SK-N-SH treated with all-trans-retinoic acid at 6 μM for 48 hours (cell line): ENCODE measurements around the gene FAM20B.

Source experiments
- ARNTL ChIP-seq: fragments of 450-650 bp; formaldehyde crosslinking; IDR thresholded peaks from 2 replicates; pipeline ENCODE4 v1.5.0; 2020; ENCODE audit warnings: low read depth, mild to moderate bottlenecking, moderate library complexity, borderline replicate concordance
- BACH2 ChIP-seq: fragments of 250-450 bp; sonication (Bioruptor Pico); IDR thresholded peaks from 2 replicates; pipeline ENCODE4 v1.9.0; 2021; ENCODE audit warnings: mild to moderate bottlenecking, borderline replicate concordance
- CSDC2 ChIP-seq: fragments of 250-450 bp; sonication (Bioruptor Pico); IDR thresholded peaks from 2 replicates; pipeline ENCODE4 v1.5.0; 2020; ENCODE audit warnings: mild to moderate bottlenecking, moderate library complexity
- GLIS3 ChIP-seq: fragments of 250-450 bp; sonication (Bioruptor Pico); IDR thresholded peaks from 2 replicates; pipeline ENCODE4 v1.5.0; 2020; ENCODE audit warnings: mild to moderate bottlenecking, moderate library complexity
- PPARA ChIP-seq: fragments of 250-450 bp; sonication (Bioruptor Pico); IDR thresholded peaks from 2 replicates; pipeline ENCODE4 v1.5.0; 2020; ENCODE audit warnings: mild to moderate bottlenecking, borderline replicate concordance
- RARB ChIP-seq: fragments of 250-450 bp; sonication (Bioruptor Pico); IDR thresholded peaks from 2 replicates; pipeline ENCODE4 v1.8.0; 2021; ENCODE audit warnings: mild to moderate bottlenecking, moderate library complexity
- ZFP3 ChIP-seq: fragments of 250-450 bp; sonication (Bioruptor Pico); IDR thresholded peaks from 2 replicates; pipeline ENCODE4 v1.5.0; 2020; ENCODE audit warnings: mild to moderate bottlenecking, moderate library complexity
- ZNF70 ChIP-seq: fragments of 450-650 bp; formaldehyde crosslinking; IDR thresholded peaks from 2 replicates; pipeline ENCODE4 v1.5.0; 2020; ENCODE audit warnings: mild to moderate bottlenecking, moderate library complexity
- TF ChIP-seq, protein P1 (sequence below): fragments of 250-450 bp; sonication (Bioruptor Pico); IDR thresholded peaks from 2 replicates; pipeline ENCODE4 v1.8.0; 2020; ENCODE audit warnings: mild to moderate bottlenecking, moderate library complexity, borderline replicate concordance
- TF ChIP-seq, protein P2 (sequence below): fragments of 250-450 bp; sonication (Bioruptor Pico); IDR thresholded peaks from 2 replicates; pipeline ENCODE4 v1.5.1; 2020; ENCODE audit warnings: low read depth, mild to moderate bottlenecking, moderate library complexity

DNA sequence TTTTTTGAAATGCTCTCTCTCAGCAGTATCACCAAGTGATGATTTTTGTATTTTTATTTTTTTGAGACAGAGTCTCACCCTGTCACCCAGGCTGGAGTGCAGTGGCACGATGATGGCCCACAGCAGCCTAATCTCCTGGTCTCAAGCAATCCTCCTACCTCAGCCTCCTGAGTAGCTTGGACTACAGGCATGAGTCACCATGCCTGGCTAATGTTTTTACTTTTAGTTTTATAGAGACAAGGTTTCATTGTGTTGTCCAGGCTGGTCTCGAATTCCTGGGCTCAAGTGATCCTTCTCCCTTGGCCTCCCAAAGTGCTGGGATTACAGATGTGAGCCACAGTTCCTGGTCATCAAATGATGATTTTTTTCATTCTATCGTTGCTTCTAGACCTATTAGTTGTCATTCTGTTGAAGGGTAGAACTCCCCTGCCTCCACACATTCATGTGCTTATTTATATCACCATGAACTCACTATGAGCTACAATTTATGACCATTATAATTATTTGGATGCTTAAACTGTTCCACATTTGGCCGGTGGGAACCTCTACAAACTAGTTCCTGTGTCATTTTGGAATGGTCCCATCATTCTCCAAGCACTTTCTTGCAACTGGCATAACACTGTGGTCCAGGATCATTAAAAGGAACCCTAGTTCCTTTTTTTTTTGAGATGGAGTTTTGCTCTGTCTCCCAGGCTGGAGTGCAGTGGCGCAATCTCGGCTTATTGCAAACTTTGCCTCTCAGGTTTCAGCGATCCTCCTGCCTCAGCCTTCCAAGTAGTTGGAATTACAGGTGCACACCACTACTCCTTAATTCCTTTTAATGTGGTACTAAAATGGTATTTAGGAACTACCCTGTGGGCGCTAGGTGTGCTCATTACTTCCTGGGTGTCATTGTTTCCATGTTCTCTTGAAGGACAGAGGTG, 35.9 kb downstream of the FAM20B start:
- TF ChIP-seq, protein P1, sequence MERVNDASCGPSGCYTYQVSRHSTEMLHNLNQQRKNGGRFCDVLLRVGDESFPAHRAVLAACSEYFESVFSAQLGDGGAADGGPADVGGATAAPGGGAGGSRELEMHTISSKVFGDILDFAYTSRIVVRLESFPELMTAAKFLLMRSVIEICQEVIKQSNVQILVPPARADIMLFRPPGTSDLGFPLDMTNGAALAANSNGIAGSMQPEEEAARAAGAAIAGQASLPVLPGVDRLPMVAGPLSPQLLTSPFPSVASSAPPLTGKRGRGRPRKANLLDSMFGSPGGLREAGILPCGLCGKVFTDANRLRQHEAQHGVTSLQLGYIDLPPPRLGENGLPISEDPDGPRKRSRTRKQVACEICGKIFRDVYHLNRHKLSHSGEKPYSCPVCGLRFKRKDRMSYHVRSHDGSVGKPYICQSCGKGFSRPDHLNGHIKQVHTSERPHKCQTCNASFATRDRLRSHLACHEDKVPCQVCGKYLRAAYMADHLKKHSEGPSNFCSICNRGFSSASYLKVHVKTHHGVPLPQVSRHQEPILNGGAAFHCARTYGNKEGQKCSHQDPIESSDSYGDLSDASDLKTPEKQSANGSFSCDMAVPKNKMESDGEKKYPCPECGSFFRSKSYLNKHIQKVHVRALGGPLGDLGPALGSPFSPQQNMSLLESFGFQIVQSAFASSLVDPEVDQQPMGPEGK (CRISPR knock-in tag) = no peak
- TF ChIP-seq RARB (CRISPR knock-in tag) (no peak), BACH2 (CRISPR knock-in tag) (no peak), CSDC2 (CRISPR knock-in tag) (no peak), GLIS3 (CRISPR knock-in tag) (no peak), ZNF70 (CRISPR knock-in tag) (no peak), ZFP3 (no peak), PPARA (CRISPR knock-in tag) (no peak), ARNTL (CRISPR knock-in tag) (no peak)
- TF ChIP-seq, protein P2, sequence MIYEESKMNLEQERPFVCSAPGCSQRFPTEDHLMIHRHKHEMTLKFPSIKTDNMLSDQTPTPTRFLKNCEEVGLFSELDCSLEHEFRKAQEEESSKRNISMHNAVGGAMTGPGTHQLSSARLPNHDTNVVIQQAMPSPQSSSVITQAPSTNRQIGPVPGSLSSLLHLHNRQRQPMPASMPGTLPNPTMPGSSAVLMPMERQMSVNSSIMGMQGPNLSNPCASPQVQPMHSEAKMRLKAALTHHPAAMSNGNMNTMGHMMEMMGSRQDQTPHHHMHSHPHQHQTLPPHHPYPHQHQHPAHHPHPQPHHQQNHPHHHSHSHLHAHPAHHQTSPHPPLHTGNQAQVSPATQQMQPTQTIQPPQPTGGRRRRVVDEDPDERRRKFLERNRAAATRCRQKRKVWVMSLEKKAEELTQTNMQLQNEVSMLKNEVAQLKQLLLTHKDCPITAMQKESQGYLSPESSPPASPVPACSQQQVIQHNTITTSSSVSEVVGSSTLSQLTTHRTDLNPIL (CRISPR knock-in tag) = no peak
